Measurements from ENCODE around the gene TAF5L.
"Not testable (repeated sequence)": the region's sequence is repeated elsewhere in the genome, so short reads cannot be mapped to it uniquely, and the experiment has no call there.

TAF5L gene

GRCh38 chr1:229563241-229563640 lies 62.7 kb downstream of the TAF5L start:
- DNase-seq, result no peak

GRCh38 chr1:229562686-229563085 lies 63.2 kb downstream of the TAF5L start:
- no peak for DNase-seq

- no peak for DNase-seq
Measured at GRCh38 chr1:229561141-229561540, 64.8 kb downstream of the TAF5L start.

- DNase-seq, result not testable (repeated sequence)
Measured at GRCh38 chr1:229560124-229560523, 65.8 kb downstream of the TAF5L start.

GRCh38 chr1:229559336-229559801 lies 66.6 kb downstream of the TAF5L start:
- DNase-seq, result not testable (repeated sequence)

GRCh38 chr1:229558460-229559335 lies 67.2 kb downstream of the TAF5L start, which contains the start of gene ABCB10:
TSS of gene ABCB10 (minus strand) at chr1:229558707. CDS start at chr1:229558652, 55 bp downstream.
- DNase-seq, result peak; percentile 95

GRCh38 chr1:229557913-229558414 lies 68.0 kb downstream of the TAF5L start:
- peak; percentile 61 for DNase-seq

GRCh38 chr1:229557200-229557850 lies 68.6 kb downstream of the TAF5L start:
- DNase-seq, result peak; percentile 56

- DNase-seq, result no peak
Measured at GRCh38 chr1:229554886-229555621, 70.9 kb downstream of the TAF5L start.

- no peak for DNase-seq
Measured at GRCh38 chr1:229553621-229554130, 72.2 kb downstream of the TAF5L start.

GRCh38 chr1:229552732-229553131 lies 73.2 kb downstream of the TAF5L start:
- DNase-seq, result no peak

- no peak for DNase-seq
Measured at GRCh38 chr1:229550812-229551567, 74.9 kb downstream of the TAF5L start.

GRCh38 chr1:229547542-229547941 lies 78.4 kb downstream of the TAF5L start:
- no peak for DNase-seq

- DNase-seq, result no peak
Measured at GRCh38 chr1:229544587-229544986, 81.3 kb downstream of the TAF5L start.

Measured in activated CD4-positive, alpha-beta T cell treated with anti-CD3 and anti-CD28 coated beads, Interleukin-2, Interleukin-6, amounts not matched to agents 100 ng/mL and 50 ng/mL, durations not matched to agents 16 hours and 8 hours (primary cell).